Measurements from ENCODE around the gene KIF4A.

Gene KIF4A

DNA sequence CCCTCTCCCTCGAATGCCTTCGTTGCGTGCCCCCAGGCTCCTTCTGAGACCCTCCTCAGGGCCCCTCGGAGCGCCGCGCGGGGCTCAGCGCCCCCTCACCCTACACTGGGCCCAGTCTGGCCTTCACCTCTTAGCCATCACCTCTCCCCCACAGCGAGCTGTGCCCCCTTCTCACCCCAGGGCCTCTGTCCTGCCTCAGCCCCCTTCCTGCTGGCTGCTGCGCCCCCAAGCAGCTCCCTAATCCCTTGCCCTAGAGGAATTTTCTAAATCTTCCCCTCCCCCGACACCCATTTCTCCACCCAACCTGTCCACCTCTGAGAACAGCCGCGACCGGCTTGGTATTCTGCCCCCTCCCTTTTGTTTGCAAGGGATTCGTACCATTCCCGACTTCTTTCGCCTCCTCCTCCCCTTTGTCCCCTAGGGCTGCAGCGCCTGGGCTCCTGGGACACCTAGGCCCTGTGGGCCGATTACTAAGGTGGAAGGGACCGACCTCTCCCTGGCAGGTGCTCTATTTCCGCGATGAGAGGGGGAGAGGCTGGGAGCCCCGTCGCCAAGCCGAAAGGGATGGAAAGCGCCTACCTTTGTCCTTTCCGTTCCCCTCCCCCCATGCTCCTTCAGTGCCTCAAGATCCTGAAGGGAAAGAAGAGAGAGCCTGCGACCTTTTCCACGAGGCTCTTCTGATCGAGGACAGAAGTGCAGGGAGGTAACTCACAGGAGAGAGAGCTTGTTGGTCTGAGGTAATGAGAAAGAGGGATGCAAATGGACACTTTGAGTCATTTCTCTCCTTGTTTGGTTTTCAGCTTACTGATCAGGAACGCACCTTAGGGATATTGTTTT lies 165.7 kb downstream of the KIF4A start:
- in situ Hi-C loops (cut with MboI; ENCODE audit: low pct_unique_long_range_greater_than_20kb, low sequenced_read_pairs): loop anchor here (10.0 kb wide), 1 partner anchor 99 kb away; no protein-coding TSS in a partner anchor
- no peak for DNase-seq

GRCh38 chrX:70456256-70456655 lies 166.4 kb downstream of the KIF4A start:
- no peak for DNase-seq
- in situ Hi-C loops (cut with MboI; ENCODE audit: low pct_unique_long_range_greater_than_20kb, low sequenced_read_pairs): loop anchor here (10.0 kb wide), 1 partner anchor 99 kb away; no protein-coding TSS in a partner anchor

- no peak for DNase-seq
- in situ Hi-C loops (cut with MboI; ENCODE audit: low pct_unique_long_range_greater_than_20kb, low sequenced_read_pairs): no loop called here
Observed at GRCh38 chrX:70461026-70461425, 171.1 kb downstream of the KIF4A start.

DNA sequence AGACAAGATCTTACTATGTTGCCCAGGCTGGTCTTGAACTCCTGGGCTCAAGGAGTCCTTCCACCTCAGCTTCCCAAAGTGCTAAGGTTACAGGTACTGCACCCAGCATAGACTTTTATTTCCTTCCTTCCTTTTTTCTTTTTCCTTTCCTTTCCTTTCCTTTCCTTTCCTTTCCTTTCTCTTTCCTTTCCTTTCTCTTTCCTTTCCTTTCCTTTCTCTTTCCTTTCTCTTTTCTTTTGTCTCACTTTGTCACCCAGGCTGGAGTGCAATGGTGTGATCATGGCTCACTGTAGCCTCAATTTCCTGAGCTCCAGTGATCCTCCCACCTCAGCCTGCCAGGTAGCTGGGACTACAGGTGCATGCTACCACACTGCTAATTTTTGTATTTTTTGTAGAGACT lies 174.1 kb downstream of the KIF4A start:
- no peak for DNase-seq
- in situ Hi-C loops (cut with MboI; ENCODE audit: low pct_unique_long_range_greater_than_20kb, low sequenced_read_pairs): no loop called here

DNA sequence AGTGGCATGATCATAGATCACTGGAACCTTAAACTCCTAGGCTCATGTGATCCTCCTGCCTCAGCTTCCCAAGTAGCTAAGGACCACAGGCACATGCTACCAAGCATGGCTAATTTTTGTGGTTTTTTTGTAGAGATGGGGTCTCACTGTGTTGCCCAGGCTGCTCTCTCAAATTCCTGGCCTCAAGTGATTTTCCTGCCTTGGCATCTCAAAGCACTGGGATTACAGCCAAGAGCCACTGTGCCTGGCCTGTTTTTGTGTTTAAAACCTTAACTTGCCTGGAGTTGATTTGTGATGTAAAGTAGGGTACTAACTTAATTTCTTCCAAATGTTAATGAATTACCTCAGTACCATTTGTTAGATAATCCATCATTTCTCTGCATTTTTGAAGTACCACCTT lies 177.1 kb downstream of the KIF4A start:
- no peak for DNase-seq
- in situ Hi-C loops (cut with MboI; ENCODE audit: low pct_unique_long_range_greater_than_20kb, low sequenced_read_pairs): no loop called here

GRCh38 chrX:70468709-70469108 lies 178.8 kb downstream of the KIF4A start:
- in situ Hi-C loops (cut with MboI; ENCODE audit: low pct_unique_long_range_greater_than_20kb, low sequenced_read_pairs): no loop called here
- DNase-seq: no peak
